Endothelial cell of umbilical vein (primary cell): ENCODE data around the gene ATR. TPM values are rescaled to one million over a fixed set of nuclear protein-coding genes. Genes with fewer than 3 reads are reported as not detected.

Source experiments
- BruUV-seq: library from RNA; stranded (reverse); fragments of 400-500 nt; replicated peaks from 2 replicates; lab custom pipeline; 2021; lab: Mats Ljungman, UMichigan
- CTCF ChIA-PET: fragments of 300-600, 350-600 bp; sonication (Branson Sonifier 250); formaldehyde crosslinking; loops from one replicate; lab custom pipeline; 2021; ENCODE audit warnings: antibody characterized with exemption, inconsistent platforms; lab: Charles Lee
- POLR2A ChIA-PET: fragments of 300-600, 350-600 bp; sonication (Branson Sonifier 250); formaldehyde crosslinking; loops from one replicate; lab custom pipeline; 2021; ENCODE audit warnings: antibody characterized with exemption, inconsistent platforms; lab: Charles Lee
- DNase-seq: peaks from one replicate; pipeline ENCODE4 v3.0.0-alpha.2; 2011; ENCODE audit warnings: low read depth, low spot score
- FAIRE-seq: peaks from 2 replicates; lab custom pipeline; 2011; peaks lifted over from hg19 to GRCh38; lab: Jason Lieb, UNC
- H2AFZ ChIP-seq: 2 replicates; pipeline ENCODE4 v1.6.0; 2012; ENCODE audit warnings: low read depth, low read length, control low read depth, inconsistent platforms
- H3K27ac ChIP-seq: 2 replicates; pipeline ENCODE4 v1.5.1; 2011; ENCODE audit warnings: low read depth, mild to moderate bottlenecking, control low read depth, low read length, moderate library complexity; ENCODE audit not compliant: insufficient read depth
- H3K27me3 ChIP-seq, 2 experiments: 2 replicates each; pipeline versions ENCODE4 v1.6.0 to v1.6.1; 2011; ENCODE audit warnings: low read length in 2 of 2, mixed read lengths in 1 of 2; ENCODE audit not compliant: control insufficient read depth in 2 of 2, insufficient read depth in 2 of 2
- H3K36me3 ChIP-seq, 2 experiments: 2 replicates in 1 of 2; 3 replicates in 1 of 2; pipeline ENCODE4 v1.5.1; 2011; ENCODE audit warnings: low read length in 2 of 2, mild to moderate bottlenecking in 1 of 2, moderate library complexity in 1 of 2; ENCODE audit not compliant: control insufficient read depth in 2 of 2, insufficient read depth in 2 of 2; ENCODE audit errors: extremely low read depth in 1 of 2
- H3K4me1 ChIP-seq: 3 replicates; pipeline ENCODE4 v1.5.1; 2011; ENCODE audit warnings: mild to moderate bottlenecking, low read length; ENCODE audit not compliant: control insufficient read depth, insufficient read depth; ENCODE audit errors: extremely low read depth
- H3K4me2 ChIP-seq: 2 replicates; pipeline ENCODE4 v1.6.1; 2011; ENCODE audit warnings: low read length, control low read depth, mixed read lengths; ENCODE audit not compliant: insufficient read depth
- H3K4me3 ChIP-seq, 3 experiments: fragments of 200-600 bp in 1 of 3; sonication (generic), shearing (Covaris generic) in 1 of 3; replicated peaks in 1 of 3; 2 replicates each; pipeline ENCODE4 v1.5.1; 2011 to 2016; ENCODE audit warnings: control low read depth in 3 of 3, low read length in 3 of 3, mild to moderate bottlenecking in 2 of 3, inconsistent platforms in 1 of 3, low read depth in 1 of 3, moderate library complexity in 1 of 3; ENCODE audit not compliant: insufficient read depth in 1 of 3
- H3K79me2 ChIP-seq: 2 replicates; pipeline ENCODE4 v1.6.0; 2012; ENCODE audit warnings: low read length, inconsistent platforms; ENCODE audit not compliant: control insufficient read depth, insufficient read depth
- H3K9ac ChIP-seq: replicated peaks from 2 replicates; pipeline ENCODE3; 2011; ENCODE audit warnings: low read length, control low read depth; ENCODE audit not compliant: insufficient read depth; ENCODE audit errors: extremely low read depth
- H3K9me1 ChIP-seq: replicated peaks from 3 replicates; pipeline ENCODE4 v1.6.0; 2011; ENCODE audit warnings: mild to moderate bottlenecking, low read length; ENCODE audit not compliant: control insufficient read depth, insufficient read depth; ENCODE audit errors: extremely low read depth
- H3K9me3 ChIP-seq: replicated peaks from 2 replicates; pipeline ENCODE4 v1.5.1; 2012; ENCODE audit warnings: low read length, inconsistent platforms; ENCODE audit not compliant: control insufficient read depth, insufficient read depth
- H4K20me1 ChIP-seq: replicated peaks from 2 replicates; pipeline ENCODE3; 2011; ENCODE audit warnings: mild to moderate bottlenecking, low read length; ENCODE audit not compliant: control insufficient read depth, insufficient read depth; ENCODE audit errors: extremely low read depth
- EZH2 ChIP-seq: IDR thresholded peaks from 2 replicates; pipeline ENCODE4 v1.6.1; 2012; ENCODE audit warnings: borderline replicate concordance, low read depth, mild to moderate bottlenecking, moderate library complexity, low read length, inconsistent platforms; ENCODE audit not compliant: severe bottlenecking
- FOS ChIP-seq: IDR thresholded peaks from 2 replicates; pipeline ENCODE4 v1.6.1; 2011; ENCODE audit warnings: mild to moderate bottlenecking, low read length, moderate library complexity, borderline replicate concordance; ENCODE audit not compliant: insufficient read depth
- GATA2 ChIP-seq: IDR thresholded peaks from 2 replicates; pipeline ENCODE4 v1.7.0; 2011; ENCODE audit warnings: low read depth, mild to moderate bottlenecking, moderate library complexity, mixed read lengths, low read length; ENCODE audit not compliant: insufficient read length, insufficient read depth
- POLR2A ChIP-seq: IDR thresholded peaks from 2 replicates; pipeline ENCODE4 v1.6.1; 2012; ENCODE audit warnings: low read depth, mild to moderate bottlenecking, control low read depth, low read length
- POLR2AphosphoS5 ChIP-seq: IDR thresholded peaks from 2 replicates; pipeline ENCODE4 v1.6.1; 2012; ENCODE audit warnings: low read depth, mild to moderate bottlenecking, control low read depth, low read length, moderate library complexity; ENCODE audit not compliant: insufficient read depth
- dilution Hi-C: fragments of 300-500 bp; cut with MboI; formaldehyde crosslinking; loops from one replicate; pipeline ENCODE4 v1.15.0; 2019; ENCODE audit warnings: low sequenced_read_pairs; ENCODE audit not compliant: extremely low pct_ligation_motif_present
- intact Hi-C: fragments of 100-400 bp; cut with micrococcal nuclease; formaldehyde crosslinking; loops from one replicate; pipeline ENCODE4 v1.10.0; 2022
- polyA plus RNA-seq, 4 experiments: library from polyadenylated mRNA; depleted of rRNA in 3 of 4; stranded (reverse) in 3 of 4; unstranded in 1 of 4; fragments of >200 nt; gene quantifications; 2 replicates each; pipeline versions ENCODE4 v1.2.1 to v1.2.3, GENCODE V29; 2011 to 2012; ENCODE audit warnings: missing spikeins in 1 of 4
- total RNA-seq: library from RNA; stranded (reverse); gene quantifications from 2 replicates; pipeline ENCODE4 v1.2.3, GENCODE V29; 2021
- TF ChIP-seq, protein P1 (sequence below), 2 donors: IDR thresholded peaks; 1 replicate in 1 of 2; 2 replicates in 1 of 2; pipeline ENCODE4 v1.5.1; 2011; ENCODE audit warnings: low read length in 2 of 2, mild to moderate bottlenecking in 2 of 2, moderate library complexity in 2 of 2, control low read depth in 1 of 2, inconsistent platforms in 1 of 2, low read depth in 1 of 2; ENCODE audit not compliant: insufficient read depth in 1 of 2; ENCODE audit errors: extremely low read depth in 1 of 2
- TF ChIP-seq, protein P2 (sequence below): IDR thresholded peaks from 2 replicates; pipeline ENCODE4 v1.6.1; 2011; ENCODE audit not compliant: insufficient read depth, insufficient read length

Gene ATR
- total and polyA plus RNA-seq, 2 donors (not counting 3 experiments of a cell fraction or from before 2014, with no cell fraction given) = 6.3 to 23.6 TPM

DNA sequence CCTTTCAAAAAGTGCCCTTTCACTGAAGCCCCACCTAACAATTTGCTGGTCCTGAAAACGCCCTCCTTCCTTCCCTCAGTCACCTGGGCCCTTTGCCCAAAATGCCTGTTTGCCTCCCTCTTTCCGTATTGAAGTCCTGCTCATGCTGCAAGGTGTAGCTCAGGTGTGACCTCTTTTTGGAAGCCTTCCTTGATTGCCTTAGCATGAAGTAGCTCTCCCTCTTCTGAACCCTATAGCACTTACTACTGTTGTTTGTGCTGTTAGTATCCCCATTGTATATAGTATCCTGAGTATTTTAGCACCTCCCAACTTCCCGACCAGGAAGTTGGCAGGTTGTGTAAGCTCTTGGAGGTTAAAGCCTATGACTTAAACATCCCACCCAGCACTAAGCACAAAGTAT lies 19.4 kb upstream of the ATR start:
- Histone ChIP-seq H3K4me3 (no peak overlapping the region), H3K9me1 (no peaks in the 10 kb centered on the region), H2AFZ (no peak overlapping the region), H3K27ac (no peak overlapping the region), H3K36me3 (no peaks in the 10 kb centered on the region), H3K4me2 (no peak overlapping the region), H4K20me1 (no peaks in the 10 kb centered on the region), H3K27me3 (no peaks in the 10 kb centered on the region), H3K9me3 (no peaks in the 10 kb centered on the region), H3K9ac (no peak overlapping the region), H3K4me1 (peaks cover 11% of the 10 kb centered on the region), H3K79me2 (no peaks in the 10 kb centered on the region)
- no TSS peak for BruUV-seq
- TF ChIP-seq GATA2 = no peak
- CTCF ChIA-PET = interaction anchor here (1.1 to 2.7 kb wide), 2 partner anchors 11 to 472 kb away, joined by 3 to 12 read pairs; no protein-coding TSS in a partner anchor
- FAIRE-seq (no peak), DNase-seq (no peak)
- intact Hi-C loops = loop anchor here (2.0 to 5.0 kb wide), 3 partner anchors 21 to 151 kb away; partner anchors contain the start of genes TRPC1 and XRN1
- POLR2A ChIA-PET = no interaction called here
- dilution Hi-C loops = no loop called here

DNA sequence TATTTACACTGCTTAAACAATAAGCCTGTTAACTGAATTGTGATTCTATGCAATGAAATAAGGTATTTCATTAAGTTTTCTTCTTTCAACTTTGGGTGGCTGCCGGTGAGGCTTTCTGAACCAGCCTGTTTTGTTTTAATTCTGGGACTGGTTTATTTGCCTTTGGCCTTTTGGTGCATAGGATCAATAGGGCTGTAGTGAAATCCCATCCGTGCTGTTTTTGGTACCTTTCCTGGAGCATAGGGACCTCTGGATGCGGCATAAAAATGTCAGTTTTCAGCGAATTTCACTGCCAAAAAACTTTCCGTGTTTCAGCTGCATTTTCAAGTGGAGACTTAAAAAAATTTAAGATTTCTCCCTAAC lies 18.2 kb upstream of the ATR start:
- Histone ChIP-seq H3K36me3 (no peaks in the 10 kb centered on the region), H3K79me2 (no peaks in the 10 kb centered on the region), H2AFZ (peak overlapping the region; percentile 88), H3K9me3 (no peaks in the 10 kb centered on the region), H4K20me1 (no peaks in the 10 kb centered on the region), H3K4me2 (peak overlapping the region; percentile 79), H3K9me1 (no peaks in the 10 kb centered on the region), H3K4me1 (peaks cover 11% of the 10 kb centered on the region), H3K27me3 (no peaks in the 10 kb centered on the region), H3K9ac (no peak overlapping the region), H3K4me3 (peak overlapping the region; percentile 11 to 72 (median 69)), H3K27ac (no peak overlapping the region)
- no peak for TF ChIP-seq POLR2AphosphoS5
- TF ChIP-seq, protein P1, sequence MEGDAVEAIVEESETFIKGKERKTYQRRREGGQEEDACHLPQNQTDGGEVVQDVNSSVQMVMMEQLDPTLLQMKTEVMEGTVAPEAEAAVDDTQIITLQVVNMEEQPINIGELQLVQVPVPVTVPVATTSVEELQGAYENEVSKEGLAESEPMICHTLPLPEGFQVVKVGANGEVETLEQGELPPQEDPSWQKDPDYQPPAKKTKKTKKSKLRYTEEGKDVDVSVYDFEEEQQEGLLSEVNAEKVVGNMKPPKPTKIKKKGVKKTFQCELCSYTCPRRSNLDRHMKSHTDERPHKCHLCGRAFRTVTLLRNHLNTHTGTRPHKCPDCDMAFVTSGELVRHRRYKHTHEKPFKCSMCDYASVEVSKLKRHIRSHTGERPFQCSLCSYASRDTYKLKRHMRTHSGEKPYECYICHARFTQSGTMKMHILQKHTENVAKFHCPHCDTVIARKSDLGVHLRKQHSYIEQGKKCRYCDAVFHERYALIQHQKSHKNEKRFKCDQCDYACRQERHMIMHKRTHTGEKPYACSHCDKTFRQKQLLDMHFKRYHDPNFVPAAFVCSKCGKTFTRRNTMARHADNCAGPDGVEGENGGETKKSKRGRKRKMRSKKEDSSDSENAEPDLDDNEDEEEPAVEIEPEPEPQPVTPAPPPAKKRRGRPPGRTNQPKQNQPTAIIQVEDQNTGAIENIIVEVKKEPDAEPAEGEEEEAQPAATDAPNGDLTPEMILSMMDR (IDR thresholded peaks at IDR 0.05; ENCODE audit: extremely low read depth in 1 of 2, insufficient read depth in 1 of 2, low read depth in 1 of 2, low read length in 2 of 2) = no peak
- TF ChIP-seq, protein P2, sequence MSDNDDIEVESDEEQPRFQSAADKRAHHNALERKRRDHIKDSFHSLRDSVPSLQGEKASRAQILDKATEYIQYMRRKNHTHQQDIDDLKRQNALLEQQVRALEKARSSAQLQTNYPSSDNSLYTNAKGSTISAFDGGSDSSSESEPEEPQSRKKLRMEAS = no peak
- no peak for TF ChIP-seq POLR2A
- TF ChIP-seq FOS = no peak
- no peak for TF ChIP-seq EZH2
- no peak for TF ChIP-seq GATA2
- FAIRE-seq = no peak
- intact Hi-C loops = loop anchor here (1.0 to 5.0 kb wide), 5 partner anchors 18 to 405 kb away; partner anchors contain the start of genes ATR, TRPC1, U2SURP and XRN1
- CTCF ChIA-PET = interaction anchor here (1.1 to 2.7 kb wide), 2 partner anchors 10 to 471 kb away, joined by 3 to 12 read pairs; no protein-coding TSS in a partner anchor
- no TSS peak for BruUV-seq
- DNase-seq = no peak
- dilution Hi-C loops = no loop called here
- POLR2A ChIA-PET = no interaction called here
